Fibroblast of upper back skin (primary cell): ENCODE measurements around the gene CD72.
"Not testable (repeated sequence)": the region's sequence is repeated elsewhere in the genome, so short reads cannot be mapped to it uniquely, and the experiment has no call there.

Experiments
- DNase-seq: peaks from one replicate; pipeline ENCODE4 v3.0.0-alpha.2; 2013

The CD72 gene

DNA sequence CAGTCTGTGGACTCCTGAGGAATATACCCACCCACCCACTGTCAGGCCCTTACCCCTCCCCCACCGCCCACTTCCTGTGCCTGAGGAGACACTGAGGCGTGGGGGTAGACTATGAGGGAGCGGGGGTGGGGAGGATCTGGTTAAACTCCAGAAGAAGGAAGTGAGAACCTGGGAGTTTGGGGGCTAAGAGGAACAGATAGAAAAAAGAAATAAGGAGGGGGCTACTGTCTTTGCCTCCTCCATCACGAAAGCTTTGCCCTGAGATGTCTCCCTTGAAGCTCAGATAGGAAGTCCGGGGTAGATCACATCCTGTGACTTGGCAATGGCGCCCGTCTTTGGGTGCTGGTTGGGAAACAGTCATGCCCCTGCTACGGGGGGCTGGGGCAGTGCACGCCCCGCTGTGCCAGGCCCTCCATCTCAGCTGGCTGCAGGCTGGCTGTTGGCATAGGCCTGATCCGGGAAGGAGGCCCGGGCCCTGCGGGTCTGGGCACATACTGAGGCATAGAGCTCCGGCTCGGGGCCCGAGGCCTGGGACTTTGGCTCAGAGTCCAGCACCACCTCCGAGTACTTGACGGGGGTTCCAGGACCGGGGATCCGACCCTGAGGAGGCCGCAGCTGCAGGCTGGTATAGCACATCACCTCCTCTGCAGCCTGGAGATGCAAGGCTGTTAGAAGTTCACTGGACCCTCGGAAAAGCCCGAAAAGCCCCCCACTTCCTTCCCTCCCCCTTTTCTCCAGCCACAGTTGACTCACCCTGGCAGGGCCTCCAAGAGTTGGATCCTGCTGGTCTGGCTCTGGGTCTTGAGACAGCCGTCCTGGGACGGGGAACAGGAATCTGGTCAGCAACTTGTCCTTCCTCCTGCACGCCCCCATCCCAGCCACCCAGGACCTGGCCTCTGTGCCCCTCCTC is 31.5 kb upstream of the CD72 start:
- DNase-seq, result peak; percentile 19

DNA sequence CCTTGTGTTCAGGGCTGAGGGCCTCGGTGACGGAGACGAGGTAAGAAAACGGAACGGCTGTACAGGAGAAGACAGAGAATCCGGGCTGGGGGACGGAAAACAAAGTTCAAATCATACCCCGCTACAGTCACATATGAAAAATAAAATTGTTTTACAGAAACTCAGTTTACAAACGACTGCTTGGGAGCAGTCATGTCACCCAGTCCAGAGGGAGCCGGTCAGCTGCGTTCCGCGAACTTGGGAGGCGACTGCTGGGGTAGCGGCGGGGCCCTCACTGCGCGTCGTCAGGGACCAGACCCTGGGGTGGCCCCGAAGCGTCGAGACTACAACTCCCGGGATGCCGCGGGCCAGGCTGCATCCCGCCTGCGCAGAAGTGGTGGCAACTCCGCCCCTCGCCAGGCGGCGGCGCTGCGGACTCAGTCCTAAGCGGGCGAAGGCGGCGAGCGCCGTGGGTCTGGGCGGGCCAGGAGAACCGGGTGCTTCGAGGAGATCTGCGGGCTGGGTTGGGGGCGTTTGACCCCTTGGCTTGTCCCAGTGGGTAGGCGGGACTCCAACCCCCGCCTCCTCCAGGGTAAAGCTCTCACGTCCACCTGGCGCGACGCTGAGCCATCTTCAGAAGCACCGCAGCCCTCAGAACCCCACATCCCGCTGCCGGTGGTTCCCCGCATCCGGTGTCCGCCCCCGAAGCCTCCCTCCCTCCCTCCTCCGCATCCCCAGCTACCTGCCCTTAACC is 28.5 kb upstream of the CD72 start:
- peak; percentile 83 for DNase-seq

DNA sequence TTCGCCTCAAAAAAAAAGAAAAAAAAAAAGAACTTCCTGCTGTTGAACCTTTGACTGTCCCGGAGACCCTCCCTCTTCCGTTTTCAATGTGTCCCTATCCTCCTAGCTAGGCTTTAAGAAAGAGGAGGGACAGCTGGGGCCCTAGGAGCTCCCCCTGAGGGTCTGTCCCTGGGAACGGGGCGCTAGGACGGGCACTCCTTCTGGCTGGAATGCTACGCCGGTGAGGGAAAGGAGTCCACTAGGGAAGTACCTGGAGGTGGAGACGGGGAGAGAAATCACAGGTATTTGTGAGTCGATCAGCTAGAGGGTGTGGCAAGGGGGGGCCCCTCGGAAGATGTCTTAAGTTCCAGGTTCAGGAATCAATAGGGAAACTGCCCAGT is 27.9 kb upstream of the CD72 start:
- DNase-seq, result no peak

DNA sequence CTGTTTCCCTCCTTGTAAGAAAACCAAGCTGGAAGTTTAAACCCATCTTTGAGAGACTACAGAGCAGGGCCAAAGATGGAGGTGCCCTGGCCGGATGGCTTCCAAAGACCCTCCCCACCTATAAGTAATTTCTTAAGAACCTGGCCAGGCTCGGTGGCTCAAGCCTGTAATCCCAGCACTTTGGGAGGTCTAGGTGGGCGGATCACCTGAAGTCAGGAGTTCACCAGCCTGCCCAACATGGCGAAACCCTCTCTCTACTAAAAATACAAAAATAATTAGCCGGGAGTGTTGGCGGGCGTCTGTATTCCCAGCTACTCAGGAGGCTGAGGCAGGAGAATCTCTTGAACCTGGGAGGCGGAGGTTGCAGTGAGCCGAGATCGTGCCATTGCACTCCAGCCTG is 27.5 kb upstream of the CD72 start:
- not testable (repeated sequence) for DNase-seq

DNA sequence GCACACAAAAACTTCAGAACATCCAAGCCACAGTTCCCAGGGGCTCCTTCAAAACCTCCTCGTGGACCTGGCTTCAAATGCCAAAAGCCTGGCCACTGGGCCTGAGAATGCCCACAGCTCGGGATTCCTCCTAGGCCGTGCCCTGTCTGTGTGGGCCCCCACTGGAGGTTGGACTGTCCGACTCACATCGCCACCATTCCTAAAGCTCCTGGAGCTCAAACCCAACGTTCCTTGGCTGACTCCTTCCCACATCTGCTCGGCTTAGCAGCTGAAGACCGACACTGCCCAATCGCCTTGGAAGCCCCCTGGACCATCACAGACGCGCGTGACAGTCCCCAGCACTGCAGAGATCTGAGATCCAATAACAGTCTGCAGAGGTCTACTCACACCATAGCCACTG is 24.8 kb upstream of the CD72 start:
- no peak for DNase-seq

DNA sequence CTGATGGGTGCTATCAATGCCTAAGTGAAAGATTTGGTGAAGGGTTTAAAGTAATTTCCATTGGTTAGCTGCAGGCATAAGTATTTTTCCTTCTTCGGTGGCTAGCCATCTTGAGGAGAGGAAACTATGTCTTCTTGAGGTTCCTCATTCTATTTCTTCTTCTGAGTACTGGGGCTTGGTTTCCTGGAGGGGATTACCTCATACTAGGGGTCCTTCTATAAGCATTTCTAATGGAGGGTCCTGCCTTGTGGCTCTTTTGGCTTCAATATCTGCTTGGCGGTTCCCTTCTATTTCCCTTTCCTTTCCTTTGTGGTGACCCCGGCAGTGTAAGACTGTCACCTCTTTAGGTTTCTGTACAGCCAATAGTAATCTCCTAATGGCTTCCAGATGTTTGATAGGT is 23.3 kb upstream of the CD72 start:
- DNase-seq, result not testable (repeated sequence)

DNA sequence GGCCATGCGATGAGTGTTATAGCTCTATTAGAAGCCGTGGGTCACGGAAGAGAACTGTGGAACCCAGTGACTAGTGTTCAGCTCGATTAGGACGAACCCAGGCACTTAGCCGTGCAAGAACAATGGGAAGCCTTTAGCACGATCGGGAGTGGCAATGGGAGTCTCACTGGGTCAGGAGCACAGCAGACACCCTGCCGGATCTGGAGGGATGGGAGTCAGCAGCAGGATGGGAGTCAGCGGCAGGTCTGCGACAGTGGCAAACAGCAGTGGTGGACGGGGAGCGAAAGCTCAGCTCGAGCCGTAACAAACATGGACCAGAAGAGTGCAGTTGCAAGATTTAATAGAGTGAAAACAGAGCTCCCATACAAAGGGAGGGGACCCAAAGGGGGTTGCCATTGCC is 22.2 kb upstream of the CD72 start:
- not testable (repeated sequence) for DNase-seq

DNA sequence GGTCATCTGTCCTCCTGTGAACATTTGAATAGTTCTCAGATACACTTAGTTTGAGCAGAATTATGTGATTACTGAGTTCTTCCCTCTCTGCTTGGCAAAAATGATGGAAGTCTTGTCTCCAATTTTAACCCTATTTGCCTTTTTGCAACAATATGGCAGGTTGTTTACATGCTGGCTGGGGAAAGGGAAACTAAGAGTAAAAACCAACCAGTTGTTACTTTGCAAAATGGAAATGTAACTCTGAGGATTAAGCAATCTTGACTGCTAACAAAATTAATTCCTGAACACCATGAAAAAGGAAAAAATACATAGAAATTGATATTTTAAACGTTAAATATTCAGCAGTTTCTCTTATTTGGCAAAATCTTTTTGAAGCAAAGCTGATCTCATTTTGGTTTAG is 21.4 kb upstream of the CD72 start:
- no peak for DNase-seq

DNA sequence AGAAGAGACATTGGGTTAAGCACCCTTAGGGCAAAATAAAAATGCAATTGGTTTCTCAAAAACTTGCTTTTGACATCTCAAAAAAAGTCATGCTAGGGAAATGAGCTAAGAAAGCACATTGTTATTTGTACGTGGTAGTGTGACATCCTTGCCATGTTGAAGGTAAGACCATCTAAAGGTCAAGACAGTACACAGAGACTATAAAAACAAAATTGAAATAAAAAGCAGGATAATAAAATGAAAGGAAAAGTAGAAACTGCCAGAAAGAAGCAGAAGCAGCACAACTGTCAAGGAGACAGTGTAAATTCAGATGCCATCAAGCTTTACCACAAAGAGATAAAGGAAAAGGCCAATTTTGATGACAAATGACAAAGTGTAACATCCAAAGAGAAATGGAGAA is 21.0 kb upstream of the CD72 start:
- not testable (repeated sequence) for DNase-seq

DNA sequence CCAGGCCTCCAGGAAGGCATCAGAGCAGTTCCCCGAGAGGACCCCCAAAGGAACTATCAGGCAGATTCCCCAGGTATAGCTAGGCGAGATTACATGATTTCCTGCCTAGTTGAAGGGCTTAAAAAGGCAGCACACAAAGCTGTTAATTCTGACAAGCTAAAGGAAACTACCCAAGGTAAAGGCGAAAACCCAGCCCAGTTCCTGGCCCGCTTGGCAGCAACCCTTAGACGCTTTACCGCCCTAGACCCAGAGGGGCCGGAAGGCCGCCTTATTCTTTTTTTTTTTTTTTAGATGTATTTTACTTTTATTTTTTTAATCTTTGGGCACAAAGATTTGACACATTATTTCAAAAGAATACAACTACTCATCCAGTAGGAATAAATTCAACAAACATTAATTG is 20.5 kb upstream of the CD72 start:
- not testable (repeated sequence) for DNase-seq

DNA sequence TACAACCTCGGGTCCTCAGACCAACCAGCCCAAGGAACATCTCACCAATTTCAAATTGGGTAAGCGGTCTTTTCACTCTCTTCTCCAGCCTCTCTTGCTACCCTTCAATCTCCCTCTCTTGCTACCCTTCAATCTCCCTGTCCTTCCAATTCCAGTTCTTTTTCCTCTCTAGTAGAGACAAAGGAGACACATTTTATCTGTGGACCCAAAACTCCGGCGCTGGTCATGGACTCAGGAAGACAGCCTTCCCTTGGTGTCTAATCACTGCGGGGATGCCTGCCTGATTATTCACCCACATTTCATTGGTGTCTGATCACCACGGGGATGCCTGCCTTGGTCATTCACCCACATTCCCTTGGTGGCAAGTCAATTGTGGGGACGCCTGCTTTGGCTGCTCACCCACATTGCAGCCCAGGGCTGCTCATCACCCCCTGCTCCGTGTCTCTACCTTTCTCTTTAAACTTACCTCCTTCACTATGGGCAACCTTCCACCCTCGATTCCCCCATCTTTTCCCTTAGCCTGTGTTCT is 19.3 kb upstream of the CD72 start:
- not testable (repeated sequence) for DNase-seq

DNA sequence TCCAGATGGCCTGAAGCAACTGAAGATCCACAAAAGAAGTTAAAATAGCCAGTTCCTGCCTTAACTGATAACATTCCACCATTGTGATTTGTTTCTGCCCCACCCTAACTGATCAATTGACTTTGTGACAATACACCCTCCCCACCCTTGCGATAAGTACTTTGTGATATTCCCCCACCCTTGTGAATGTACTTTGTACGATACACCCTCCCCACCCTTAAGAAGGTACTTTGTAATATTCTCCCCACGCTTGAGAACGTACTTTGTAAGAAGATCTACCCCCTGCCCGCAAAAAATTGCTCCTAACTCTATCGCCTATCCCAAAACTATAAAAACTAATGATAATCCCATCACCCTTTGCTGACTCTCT is 18.6 kb upstream of the CD72 start:
- DNase-seq, result not testable (repeated sequence)

DNA sequence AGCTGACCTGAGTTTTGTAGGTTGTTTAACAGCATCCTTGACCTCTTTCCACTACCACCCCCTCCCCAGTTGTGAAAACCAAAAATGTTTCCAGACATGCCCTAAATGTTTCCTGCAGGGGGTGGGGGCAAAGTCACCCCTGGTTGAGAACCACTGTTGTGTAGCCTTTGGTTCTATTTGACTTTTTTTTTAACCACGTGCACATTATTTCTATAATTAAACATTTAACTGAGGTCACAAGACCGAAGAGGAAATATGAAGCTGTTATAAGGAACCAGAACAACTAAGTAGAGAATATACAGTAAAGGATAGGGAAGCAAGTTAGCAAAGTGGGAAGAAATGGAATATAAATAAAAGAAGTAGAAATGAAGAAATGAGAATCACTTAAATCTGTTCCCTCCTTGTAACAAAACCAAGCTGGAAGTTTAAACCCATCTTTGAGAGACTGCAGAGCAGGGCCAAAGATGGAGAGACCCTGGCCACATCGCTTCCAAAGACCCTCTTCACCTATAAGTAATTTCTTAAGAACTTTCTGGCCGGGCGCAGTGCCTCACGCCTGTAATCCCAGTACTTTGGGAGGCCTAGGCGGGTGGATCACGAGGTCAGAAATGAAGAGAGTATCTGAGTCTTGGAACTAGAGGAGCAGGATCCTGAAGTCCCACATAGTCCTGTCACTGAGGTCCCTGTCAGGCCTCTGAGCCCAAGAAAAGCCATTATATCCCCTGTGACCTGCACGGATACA is 18.1 kb upstream of the CD72 start:
- no peak for DNase-seq

DNA sequence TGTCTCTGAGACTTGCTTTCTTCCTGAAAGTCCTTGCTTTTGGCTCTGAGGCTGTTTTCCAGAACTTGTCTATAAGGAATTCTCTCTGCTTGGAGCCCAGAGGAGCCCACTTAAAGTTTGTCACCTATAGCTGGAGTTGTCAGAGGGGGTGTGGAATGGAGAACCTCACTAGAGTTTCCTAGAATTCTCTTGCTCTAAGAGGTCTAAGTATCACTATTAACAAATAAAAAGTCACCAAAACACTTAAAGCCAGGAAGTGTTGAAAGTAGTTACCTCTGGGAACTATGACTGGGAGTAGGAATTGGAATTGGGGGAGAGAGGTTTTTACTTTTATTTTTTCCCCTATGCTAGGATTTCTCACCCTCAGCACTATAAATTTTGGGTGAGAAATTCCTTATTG is 17.5 kb upstream of the CD72 start:
- DNase-seq, result no peak

DNA sequence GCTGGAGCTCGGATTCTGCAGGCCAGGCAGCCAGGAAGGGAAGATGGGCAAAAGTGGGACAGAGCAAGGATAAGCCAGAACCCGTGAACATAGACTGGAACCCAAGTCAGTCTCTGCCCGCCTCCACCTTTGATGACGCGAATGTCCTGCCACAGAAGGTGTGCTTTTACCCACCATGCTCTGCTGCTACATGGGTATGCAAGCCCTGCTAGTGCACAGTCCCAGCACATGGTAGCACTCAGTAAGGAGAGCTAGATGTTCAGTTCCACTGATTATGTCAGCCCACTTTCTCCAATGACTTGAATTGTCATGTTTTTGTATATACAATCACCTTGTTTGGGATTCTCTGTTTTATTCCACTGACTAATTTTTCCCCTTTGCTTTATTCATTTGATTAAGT is 11.4 kb upstream of the CD72 start:
- DNase-seq, result no peak

DNA sequence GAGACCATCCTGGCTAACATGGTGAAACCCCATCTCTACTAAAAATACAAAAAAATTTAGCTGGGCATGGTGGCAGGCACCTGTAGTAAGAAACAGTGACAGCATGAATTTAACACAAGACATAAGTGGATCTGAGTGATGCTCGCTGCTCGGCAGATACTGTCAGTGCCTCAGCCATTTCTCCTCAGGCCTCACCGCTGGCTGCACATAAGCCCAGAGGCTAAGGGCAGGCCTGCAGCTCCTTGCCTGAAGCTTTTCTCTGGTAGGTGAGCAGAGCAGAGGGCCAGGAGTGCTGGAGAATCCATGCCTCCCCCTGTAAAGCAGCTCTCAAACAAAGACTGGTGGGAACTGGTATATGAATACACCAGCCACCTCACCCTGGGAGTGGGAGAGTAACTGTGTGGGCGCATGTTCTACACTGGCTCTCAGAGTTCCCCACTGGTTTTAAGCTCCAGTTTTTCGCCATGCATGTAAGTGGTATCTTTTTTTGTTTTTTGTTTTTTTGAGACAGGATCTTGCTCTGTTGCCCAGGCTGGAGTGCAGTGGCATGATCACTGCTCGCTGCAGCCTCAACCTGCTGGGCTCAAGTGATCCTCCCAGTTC is 10.3 kb upstream of the CD72 start:
- DNase-seq, result no peak

DNA sequence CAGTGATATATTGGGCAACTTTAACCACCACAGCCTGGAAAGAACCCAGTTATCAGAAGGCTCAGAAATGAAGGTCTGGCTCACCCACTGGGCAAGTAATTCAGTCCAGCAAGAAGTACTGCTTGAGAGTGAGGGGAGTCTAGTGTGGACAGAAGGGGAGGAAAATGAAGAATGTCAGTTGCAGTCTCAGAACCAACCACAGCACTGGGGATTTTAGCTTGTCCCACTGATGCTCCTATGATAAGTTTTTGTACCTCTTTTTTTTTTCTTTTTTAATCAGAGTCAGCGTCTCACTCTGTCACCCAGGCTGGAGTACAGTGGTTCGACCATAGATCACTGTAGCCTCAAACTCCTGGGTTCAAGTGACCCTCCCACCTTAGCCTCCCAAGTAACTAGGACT is 9.4 kb upstream of the CD72 start:
- no peak for DNase-seq

DNA sequence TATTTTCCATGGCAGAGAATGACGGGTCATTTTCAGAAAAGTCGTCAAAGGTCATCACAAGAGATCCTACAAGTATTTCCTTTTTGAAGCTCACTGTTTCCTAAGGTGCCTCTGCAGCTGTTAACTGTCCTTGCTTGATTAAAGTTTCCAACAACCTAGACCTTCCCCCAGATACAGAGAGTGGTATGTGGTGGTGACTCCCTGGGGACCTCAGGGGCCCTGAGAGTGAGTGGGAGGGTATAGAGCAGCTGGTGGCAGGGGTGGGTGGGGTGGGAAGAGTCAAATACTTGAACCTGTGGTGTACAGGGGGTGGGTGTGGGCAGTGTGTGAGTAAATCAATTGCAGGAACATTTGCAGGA is 1.6 kb upstream of the CD72 start:
- no peak for DNase-seq

DNA sequence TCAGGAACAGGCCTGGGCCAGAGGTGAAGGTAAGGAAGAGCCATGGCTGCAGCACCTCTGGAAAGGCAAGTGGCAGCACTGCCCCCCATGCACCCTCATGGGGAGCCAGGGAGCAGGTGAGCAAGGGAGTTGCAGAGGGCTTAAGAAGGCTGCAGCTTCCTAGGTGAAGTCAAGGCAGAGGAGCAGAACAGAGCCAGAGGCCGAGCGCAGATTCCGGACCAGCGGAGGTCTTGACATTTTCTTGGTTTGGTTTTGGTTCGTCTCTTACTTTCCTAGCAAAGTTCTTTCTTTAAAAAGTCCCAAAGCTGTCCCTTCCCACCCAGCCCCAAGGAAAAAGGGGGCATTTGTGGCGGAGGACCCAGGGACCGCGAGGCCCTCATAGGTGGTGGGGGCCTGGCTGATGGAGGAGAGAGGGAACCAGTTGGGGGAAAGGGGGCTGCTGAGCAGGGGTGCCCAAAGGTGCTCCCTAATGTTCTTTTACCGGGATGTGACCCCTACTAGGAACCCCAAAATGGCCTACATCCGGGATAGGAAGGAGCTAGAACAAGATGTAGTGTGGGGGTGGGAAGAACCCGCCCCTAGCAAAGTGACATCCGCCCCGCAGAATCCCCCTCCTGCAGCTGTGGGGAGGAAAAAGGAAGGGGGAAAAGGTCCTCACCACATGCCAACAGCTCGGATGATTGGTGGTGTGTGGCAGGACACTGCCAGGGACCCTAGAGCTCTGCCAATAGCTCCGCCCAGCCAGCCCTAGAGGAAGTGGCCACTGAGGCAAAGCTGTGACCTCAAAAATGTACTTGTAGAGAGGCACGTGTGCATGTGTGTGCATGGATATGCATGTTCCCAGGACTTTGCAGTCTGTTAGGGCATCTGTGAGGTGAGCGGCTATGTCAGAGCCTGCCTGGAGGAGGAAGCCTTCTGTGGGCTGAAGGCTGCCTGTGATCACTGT is 914 bp upstream of the CD72 start:
- DNase-seq, result no peak

DNA sequence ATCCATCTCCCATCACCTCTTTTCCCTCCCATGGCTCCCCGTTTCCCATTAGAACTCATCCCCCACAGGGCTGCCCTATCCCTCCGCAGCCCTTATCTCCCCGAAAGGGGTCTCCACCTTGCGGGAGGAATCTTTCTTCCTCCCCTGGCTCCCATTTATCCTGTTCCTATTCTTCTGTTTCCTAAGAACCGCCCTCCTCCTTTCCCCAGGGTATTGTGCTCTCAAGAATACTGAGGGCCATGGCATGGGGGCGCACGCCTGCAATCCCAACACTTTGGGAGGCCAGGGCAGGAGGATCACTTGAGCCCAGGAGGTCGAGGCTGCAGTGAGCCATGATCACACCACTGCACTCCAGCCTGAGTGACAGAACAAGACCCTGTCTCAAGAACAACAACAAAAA is 665 bp downstream of the CD72 start:
- DNase-seq, result no peak

DNA sequence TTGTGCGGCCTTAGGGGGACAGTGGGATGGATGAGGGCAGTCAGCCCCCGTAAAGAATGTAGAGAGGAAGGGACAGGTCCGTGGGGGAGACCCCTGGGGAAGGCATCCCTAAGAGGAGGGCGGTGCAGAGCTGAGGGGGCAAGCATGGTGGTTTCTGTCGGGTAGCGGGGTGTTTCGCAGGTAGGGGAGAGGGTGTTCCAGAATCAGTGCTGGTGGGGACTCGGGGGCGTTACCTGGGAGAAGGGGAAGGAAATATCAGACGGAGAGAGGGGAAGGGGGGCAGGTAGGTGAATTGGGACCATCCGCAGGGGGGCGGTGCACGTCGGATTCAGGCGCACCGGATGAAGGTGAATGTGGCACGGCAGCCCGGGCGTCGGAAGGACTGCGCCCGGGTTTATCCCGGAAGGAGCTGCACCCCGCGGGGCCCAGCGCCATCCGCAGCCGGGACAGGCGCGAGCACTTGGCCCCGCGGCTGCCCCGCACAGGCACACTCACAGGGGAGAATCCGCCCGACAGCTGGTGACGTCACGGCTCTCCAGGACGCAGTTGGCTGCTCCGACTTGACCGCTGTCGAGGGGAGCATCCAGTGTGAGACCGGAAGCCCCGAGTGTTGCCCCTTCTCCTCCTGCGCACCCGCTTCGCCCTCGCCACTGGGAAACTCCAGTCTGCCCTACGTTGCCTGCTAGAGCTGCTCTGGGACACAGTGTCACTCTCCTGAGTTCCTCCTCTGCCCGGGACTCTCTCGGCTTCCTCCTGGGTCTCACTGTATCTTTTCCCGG is 1.3 kb downstream of the CD72 start:
- DNase-seq, result peak; percentile 54
